SK-N-SH (cell line): ENCODE measurements around the gene SNRPA1. TPM values are rescaled to one million over a fixed set of nuclear protein-coding genes. Genes with fewer than 3 reads are reported as not detected.

ENCODE experiments used
- CTCF ChIA-PET: fragments of 300-600, 350-600 bp; formaldehyde crosslinking; extraction: SDS; loops from one replicate; lab custom pipeline; 2021; lab: Yijun Ruan, JAX
- POLR2A ChIA-PET: fragments of 350-600 bp; sonication (Branson Sonifier 250); formaldehyde crosslinking; extraction: SDS; loops from one replicate; lab custom pipeline; 2020; ENCODE audit warnings: antibody characterized with exemption, inconsistent platforms; lab: Yijun Ruan, JAX
- DNase-seq: peaks from one replicate; pipeline ENCODE4 v3.0.0; 2012
- H2AFZ ChIP-seq: fragments of 200-600 bp; sonication (generic); 2 replicates; pipeline ENCODE4 v1.8.1; 2016; ENCODE audit warnings: antibody characterized with exemption, mild to moderate bottlenecking, low read depth
- H3F3A ChIP-seq: fragments of 200-600 bp; sonication (generic); replicated peaks from 2 replicates; pipeline ENCODE3; 2016; ENCODE audit warnings: antibody characterized with exemption, mild to moderate bottlenecking; ENCODE audit not compliant: insufficient read depth
- H3K27ac ChIP-seq, 2 experiments: fragments of 200-500 bp in 1 of 2; fragments of 200-600 bp in 1 of 2; sonication (Bioruptor generic) in 1 of 2; sonication (generic), shearing (Covaris generic) in 1 of 2; 2 replicates each; pipeline versions ENCODE4 v1.5.1 to v1.6.1; 2014 to 2016; ENCODE audit warnings: low read depth in 2 of 2, inconsistent platforms in 1 of 2, low read length in 1 of 2, mild to moderate bottlenecking in 1 of 2, mixed read lengths in 1 of 2
- H3K27me3 ChIP-seq: fragments of 200-600 bp; sonication (generic), shearing (Covaris generic); 2 replicates; pipeline ENCODE4 v1.6.1; 2016; ENCODE audit warnings: mixed run types; ENCODE audit not compliant: insufficient read depth
- H3K36me3 ChIP-seq, 2 experiments: fragments of 200-500 bp in 1 of 2; fragments of 200-600 bp in 1 of 2; sonication (Bioruptor generic) in 1 of 2; sonication (generic) in 1 of 2; replicated peaks in 1 of 2; 2 replicates each; pipeline versions ENCODE3 to v1.5.1; 2014 to 2016; ENCODE audit warnings: low read length in 1 of 2, mild to moderate bottlenecking in 1 of 2; ENCODE audit not compliant: insufficient read depth in 2 of 2, control insufficient read depth in 1 of 2
- H3K4me1 ChIP-seq, 2 experiments: fragments of 200-500 bp in 1 of 2; fragments of 200-600 bp in 1 of 2; sonication (Bioruptor generic) in 1 of 2; sonication (generic), shearing (Covaris generic) in 1 of 2; 2 replicates each; pipeline versions ENCODE4 v1.5.1 to v1.6.1; 2014 to 2016; ENCODE audit warnings: low read depth in 1 of 2, low read length in 1 of 2, mixed run types in 1 of 2; ENCODE audit not compliant: insufficient read depth in 2 of 2, control insufficient read depth in 1 of 2
- H3K4me2 ChIP-seq: fragments of 200-600 bp; sonication (generic), shearing (Covaris generic); 2 replicates; pipeline ENCODE4 v1.6.1; 2017; ENCODE audit warnings: mixed run types
- H3K4me3 ChIP-seq, 2 experiments: fragments of 200-500 bp in 1 of 2; fragments of 200-600 bp in 1 of 2; sonication (Bioruptor generic) in 1 of 2; sonication (generic), shearing (Covaris generic) in 1 of 2; 2 replicates each; pipeline versions ENCODE4 v1.5.1 to v1.8.1; 2014 to 2016; ENCODE audit warnings: low read depth in 2 of 2, inconsistent platforms in 1 of 2, low read length in 1 of 2, mild to moderate bottlenecking in 1 of 2, mixed read lengths in 1 of 2, moderate library complexity in 1 of 2
- H3K79me2 ChIP-seq: fragments of 200-600 bp; sonication (generic); 2 replicates; pipeline ENCODE4 v1.8.1; 2017; ENCODE audit warnings: mild to moderate bottlenecking; ENCODE audit not compliant: insufficient read depth
- H3K9ac ChIP-seq: fragments of 200-600 bp; sonication (generic); 2 replicates; pipeline ENCODE4 v1.6.1; 2017; ENCODE audit warnings: mixed run types
- H3K9me2 ChIP-seq: fragments of 200-600 bp; sonication (generic); 2 replicates; pipeline ENCODE4 v1.6.1; 2017; ENCODE audit warnings: mixed run types
- H3K9me3 ChIP-seq: fragments of 200-600 bp; sonication (generic); 2 replicates; pipeline ENCODE4 v1.6.1; 2017; ENCODE audit warnings: mixed run types, mild to moderate bottlenecking, moderate library complexity
- H4K20me1 ChIP-seq: fragments of 200-600 bp; sonication (generic); 2 replicates; pipeline ENCODE4 v1.6.1; 2017; ENCODE audit warnings: mild to moderate bottlenecking, mixed run types; ENCODE audit not compliant: insufficient read depth
- EP300 ChIP-seq, 2 experiments: IDR thresholded peaks; 2 replicates each; pipeline versions ENCODE4 v1.4.0 to v1.6.1; 2012; ENCODE audit warnings: borderline replicate concordance in 1 of 2, low read depth in 1 of 2, low read length in 1 of 2
- EZH2phosphoT487 ChIP-seq: fragments of 200-600 bp; sonication (generic); IDR thresholded peaks from 2 replicates; pipeline ENCODE4 v1.6.1; 2017; ENCODE audit warnings: low read depth, mixed run types, mild to moderate bottlenecking, antibody characterized with exemption, moderate library complexity, borderline replicate concordance
- FOXM1 ChIP-seq: IDR thresholded peaks from 2 replicates; pipeline ENCODE4 v1.4.0; 2012; ENCODE audit warnings: low read depth, mild to moderate bottlenecking
- GABPA ChIP-seq: IDR thresholded peaks from 2 replicates; pipeline ENCODE4 v1.4.0; 2012; ENCODE audit warnings: low read depth, mild to moderate bottlenecking
- IRF3 ChIP-seq: fragments of 150-350 bp; IDR thresholded peaks from 2 replicates; pipeline ENCODE4 v1.6.1; 2016; ENCODE audit warnings: mild to moderate bottlenecking, low read depth, low read length
- MXI1 ChIP-seq: IDR thresholded peaks from 2 replicates; pipeline ENCODE4 v1.6.1; 2012; ENCODE audit warnings: mild to moderate bottlenecking, low read depth, low read length, improper control_type of control experiment
- NFIC ChIP-seq: IDR thresholded peaks from 2 replicates; pipeline ENCODE4 v1.4.0; 2012; ENCODE audit warnings: borderline replicate concordance
- NRF1 ChIP-seq: IDR thresholded peaks from 2 replicates; pipeline ENCODE4 v1.6.1; 2012; ENCODE audit warnings: low read depth, mild to moderate bottlenecking, low read length
- PBX3 ChIP-seq: IDR thresholded peaks from 2 replicates; pipeline ENCODE4; 2012
- RAD21 ChIP-seq: IDR thresholded peaks from 2 replicates; pipeline ENCODE4 v1.6.1; 2012; ENCODE audit warnings: mild to moderate bottlenecking, low read length
- RCOR1 ChIP-seq: fragments of 150-350 bp; IDR thresholded peaks from 2 replicates; pipeline ENCODE4 v1.6.1; 2017; ENCODE audit warnings: antibody characterized with exemption, low read length
- SMC3 ChIP-seq: IDR thresholded peaks from 2 replicates; pipeline ENCODE4 v1.6.1; 2012; ENCODE audit warnings: low read depth, low read length, improper control_type of control experiment
- TAF1 ChIP-seq: IDR thresholded peaks from 2 replicates; pipeline ENCODE4 v1.6.1; 2012; ENCODE audit warnings: low read depth, mild to moderate bottlenecking, low read length, moderate library complexity, borderline replicate concordance
- TCF12 ChIP-seq: IDR thresholded peaks from 2 replicates; pipeline ENCODE4 v1.4.0; 2012
- TEAD4 ChIP-seq: IDR thresholded peaks from 2 replicates; pipeline ENCODE4 v1.4.0; 2012; ENCODE audit warnings: mild to moderate bottlenecking, borderline replicate concordance; ENCODE audit not compliant: insufficient read depth
- WGBS: methylation state at CpG from one replicate; pipeline ENCODE4 v1.1.6; 2017; ENCODE audit warnings: low lambda C conversion rate; 5-methylcytosine and 5-hydroxymethylcytosine counted together
- polyA plus RNA-seq, 3 experiments: library from polyadenylated mRNA; depleted of rRNA; stranded (reverse); fragments of >200 nt; gene quantifications; 2 replicates each; pipeline ENCODE4 v1.2.3, GENCODE V29; 2012
- TF ChIP-seq, protein P1 (sequence below): IDR thresholded peaks from 2 replicates; pipeline ENCODE4 v1.4.0; 2012; ENCODE audit warnings: low read depth

Gene SNRPA1
- polyA plus RNA-seq, 1 of the 3 experiments (the other 2 are of a cell fraction): 62.3 TPM

DNA sequence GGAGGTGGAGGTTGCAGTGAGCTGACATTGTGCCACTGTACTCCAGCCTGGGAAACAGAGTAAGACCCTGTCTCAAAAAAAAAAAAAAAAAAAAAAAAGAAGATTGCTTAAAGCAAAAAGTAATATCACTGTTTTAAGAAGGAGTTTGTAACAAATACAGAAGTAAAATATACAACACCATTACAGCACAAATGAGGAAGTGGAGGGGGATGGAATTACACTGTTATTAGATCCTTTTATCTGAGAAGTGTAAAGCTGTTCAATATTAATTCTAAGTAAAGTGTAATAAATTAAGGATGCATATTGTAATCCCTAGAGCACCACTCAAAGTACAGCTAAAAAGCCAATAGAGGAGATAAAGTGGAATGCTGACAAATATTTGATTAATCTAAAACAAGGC, 47.0 kb upstream of the SNRPA1 start:
- H4K20me1 ChIP-seq: no peaks in the 10 kb centered on the region
- no peaks in the 10 kb centered on the region; a peak in 2 of 4 replicates for H3K4me1 ChIP-seq
- no peaks in the 10 kb centered on the region; the same call in 1 of the 2 replicates for H3K27me3 ChIP-seq
- ChIA-PET CTCF (no interaction called here), POLR2A (no interaction called here)
- H3K36me3 ChIP-seq: no peaks in the 10 kb centered on the region
- H2AFZ ChIP-seq: no peak overlapping the region
- H3F3A ChIP-seq: peaks cover 3% of the 10 kb centered on the region
- no peak overlapping the region for H3K4me2 ChIP-seq
- H3K4me3 ChIP-seq: no peak overlapping the region
- H3K79me2 ChIP-seq: no peaks in the 10 kb centered on the region
- DNase-seq: no peak
- H3K9me2 ChIP-seq: no peaks in the 10 kb centered on the region
- TF ChIP-seq SMC3 (no peak), RCOR1 (no peak), TEAD4 (no peak), MXI1 (no peak), TAF1 (no peak), NRF1 (no peak), PBX3 (no peak), RAD21 (no peak), EP300 (IDR thresholded peaks at IDR 0.05; ENCODE audit: borderline replicate concordance in 1 of 2, low read depth in 1 of 2, low read length in 1 of 2) (no peak), IRF3 (no peak)
- TF ChIP-seq, protein P1, sequence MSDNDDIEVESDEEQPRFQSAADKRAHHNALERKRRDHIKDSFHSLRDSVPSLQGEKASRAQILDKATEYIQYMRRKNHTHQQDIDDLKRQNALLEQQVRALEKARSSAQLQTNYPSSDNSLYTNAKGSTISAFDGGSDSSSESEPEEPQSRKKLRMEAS: no peak
- no peaks in the 10 kb centered on the region for H3K9me3 ChIP-seq
- no peak overlapping the region for H3K9ac ChIP-seq
- no peak overlapping the region for H3K27ac ChIP-seq

DNA sequence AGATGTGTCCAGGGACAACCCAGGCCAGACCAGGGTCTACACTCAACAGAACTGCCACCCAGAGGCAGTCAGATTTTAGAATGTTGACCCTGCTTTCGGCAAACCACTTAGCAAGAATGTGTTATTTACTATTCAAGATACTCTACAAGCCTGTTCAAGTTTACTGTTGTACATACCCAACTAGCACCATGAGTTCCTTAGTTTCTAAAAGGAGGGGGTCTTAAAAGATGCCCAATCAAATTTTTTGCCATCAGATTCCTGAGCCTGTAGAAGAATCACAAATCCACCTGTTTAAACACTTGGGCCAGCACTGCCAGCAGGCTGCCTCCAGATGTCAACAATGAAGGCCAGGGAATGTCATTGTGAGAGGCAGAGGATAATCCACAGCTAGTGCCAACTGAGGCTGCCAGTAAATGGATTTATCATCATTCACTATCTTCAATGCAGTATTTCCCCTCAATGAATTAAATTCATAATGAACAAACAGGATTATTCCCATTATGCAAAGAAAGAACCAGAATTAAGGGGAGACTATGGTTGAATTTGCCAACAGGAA, 43.5 kb upstream of the SNRPA1 start:
- H4K20me1 ChIP-seq: no peaks in the 10 kb centered on the region
- no peak for DNase-seq
- H3F3A ChIP-seq: peaks cover 3% of the 10 kb centered on the region
- no peaks in the 10 kb centered on the region for H3K79me2 ChIP-seq
- no peak overlapping the region for H3K4me2 ChIP-seq
- no peaks in the 10 kb centered on the region for H3K9me2 ChIP-seq
- WGBS: 20% methylated on average over 1 of the region's 1 CpG
- no peak overlapping the region for H2AFZ ChIP-seq
- H3K4me1 ChIP-seq: no peaks in the 10 kb centered on the region; a peak in 2 of 4 replicates
- H3K27ac ChIP-seq: no peak overlapping the region
- H3K4me3 ChIP-seq: no peak overlapping the region
- ChIA-PET CTCF (no interaction called here), POLR2A (no interaction called here)
- no peaks in the 10 kb centered on the region for H3K36me3 ChIP-seq
- TF ChIP-seq, protein P1: no peak
- TF ChIP-seq SMC3: no peak
- no peak for TF ChIP-seq FOXM1
- TF ChIP-seq GABPA: no peak
- TF ChIP-seq EZH2phosphoT487: no peak
- no peak for TF ChIP-seq NFIC
- TF ChIP-seq RAD21: no peak
- TF ChIP-seq IRF3: no peak
- TF ChIP-seq MXI1: no peak
- no peak for TF ChIP-seq RCOR1
- TF ChIP-seq TAF1: no peak
- no peak for TF ChIP-seq TCF12
- no peaks in the 10 kb centered on the region; the same call in 1 of the 2 replicates for H3K27me3 ChIP-seq
- H3K9me3 ChIP-seq: no peaks in the 10 kb centered on the region
- no peak overlapping the region for H3K9ac ChIP-seq
